Activated T-cell treated with anti-CD3 and anti-CD28 coated beads for 1 hour (primary cell): ENCODE results near the gene CENPP.

ENCODE experiments used
- DNase-seq: peaks from one replicate; pipeline ENCODE4 v3.0.0-alpha.2; 2020; ENCODE audit warnings: low read depth

CENPP gene

DNA sequence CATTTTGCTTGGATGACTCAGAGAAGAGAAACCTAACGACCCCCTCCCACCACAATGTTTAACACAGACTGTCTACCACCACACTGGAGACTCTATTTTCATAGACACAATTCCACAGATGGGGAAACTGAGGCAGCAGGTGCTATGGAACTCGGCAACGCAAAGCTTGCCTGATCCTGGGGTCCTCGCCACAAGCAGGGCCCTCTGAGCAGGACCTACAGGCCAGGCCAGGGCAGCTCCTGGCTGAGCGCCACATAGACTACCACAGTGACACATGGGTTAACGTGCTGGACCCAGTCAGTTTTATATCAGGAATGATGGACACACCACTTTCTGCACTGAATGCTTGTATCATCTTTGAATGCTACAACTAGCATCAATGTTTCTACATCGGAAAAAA, 332.4 kb downstream of the CENPP start:
- DNase-seq: no peak

DNA sequence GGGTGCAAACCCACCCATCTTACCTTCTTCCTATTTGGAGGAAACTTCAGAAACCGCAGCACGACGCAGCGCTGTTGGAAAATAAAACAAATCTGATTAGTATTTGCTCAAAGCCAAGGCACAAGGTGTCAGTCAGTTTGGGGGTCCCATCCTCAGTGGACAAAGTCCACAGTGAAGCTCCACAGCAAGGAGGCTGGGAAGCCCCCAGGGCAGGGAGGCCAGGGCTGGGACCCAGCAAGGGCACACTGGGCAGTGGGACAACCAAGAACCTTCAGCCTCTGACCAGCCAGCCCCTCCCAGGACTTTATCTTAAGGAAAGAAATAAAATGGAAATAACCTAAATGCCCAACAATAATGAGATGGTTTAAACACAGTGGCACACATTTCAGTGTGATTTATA, 332.9 kb downstream of the CENPP start:
- no peak for DNase-seq

DNA sequence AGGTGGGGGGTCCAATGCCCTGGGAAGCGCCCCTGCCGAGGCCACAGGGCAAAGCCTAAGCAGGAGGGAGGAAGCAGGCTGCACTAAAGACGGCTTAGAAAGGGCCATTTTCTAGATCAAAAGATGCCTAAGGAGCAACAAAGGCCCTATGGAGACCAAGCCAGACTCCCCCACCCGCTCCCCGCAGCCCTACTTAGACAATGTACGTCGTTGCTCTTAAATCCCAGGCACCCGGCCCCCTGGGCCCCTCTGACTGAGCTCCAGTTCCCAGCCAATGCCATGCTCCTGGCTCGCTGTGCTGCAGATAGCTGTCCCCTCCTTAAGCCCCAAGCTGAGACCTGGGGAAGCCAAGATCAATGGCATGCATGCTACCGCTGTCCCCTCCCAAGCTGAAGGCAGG, 333.8 kb downstream of the CENPP start:
- DNase-seq: no peak

DNA sequence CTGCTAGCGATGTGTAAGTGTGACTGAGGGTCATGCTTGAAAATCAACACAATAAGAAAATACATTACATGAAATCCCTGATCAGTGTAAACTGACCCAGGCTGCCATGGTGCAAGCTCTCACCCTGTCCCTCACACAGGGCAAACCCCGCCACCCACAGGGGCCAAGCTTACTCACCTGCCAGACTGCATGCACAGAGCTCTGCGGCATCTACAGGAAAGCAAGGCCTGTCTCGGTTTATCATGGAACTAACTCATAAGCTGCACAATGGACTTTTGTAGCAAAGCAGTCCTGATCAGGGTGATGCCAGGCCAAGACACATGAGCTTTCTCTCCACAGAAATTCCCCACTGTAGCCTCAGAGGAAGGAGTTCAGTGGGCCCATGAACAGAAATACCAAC, 334.5 kb downstream of the CENPP start:
- no peak for DNase-seq

DNA sequence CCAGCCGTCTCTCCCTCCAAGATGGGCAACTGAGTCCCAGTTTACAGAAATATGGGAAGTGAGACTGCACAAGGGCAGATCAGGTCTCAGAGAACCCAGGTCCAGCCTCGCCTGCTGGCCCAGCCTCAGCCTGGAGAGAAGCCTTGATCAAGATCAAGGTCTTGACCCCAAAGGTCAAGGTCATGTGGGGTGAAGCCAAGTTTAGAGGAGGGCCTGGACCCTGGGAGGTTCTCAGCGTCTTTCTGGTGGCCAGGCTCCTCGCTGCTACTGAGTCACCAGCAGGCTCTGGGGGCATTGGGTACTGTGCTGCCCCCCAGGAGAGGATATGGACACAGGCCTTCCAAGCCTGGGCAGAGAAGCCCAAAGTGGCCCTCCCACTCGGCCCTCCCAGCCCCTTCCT, 335.4 kb downstream of the CENPP start:
- DNase-seq: no peak

DNA sequence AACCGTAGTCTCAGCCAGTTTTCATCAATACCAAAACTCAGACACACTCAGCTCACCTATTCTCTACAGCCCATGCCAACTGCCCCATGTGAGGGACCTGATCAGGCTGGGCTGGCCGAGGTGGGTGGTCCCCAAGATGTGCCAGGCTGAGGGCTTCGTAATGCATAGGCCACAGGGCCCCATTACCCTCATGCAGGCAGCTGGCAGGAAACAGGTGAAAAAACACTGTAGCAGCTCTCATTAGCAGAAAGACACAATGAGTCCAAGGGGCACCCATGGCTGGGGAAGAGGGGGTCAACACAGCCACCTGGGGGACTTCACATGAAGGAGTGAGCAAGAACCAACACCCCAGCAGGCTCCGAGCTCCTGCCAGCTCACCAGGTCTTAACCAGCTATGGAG, 336.0 kb downstream of the CENPP start:
- DNase-seq: no peak

DNA sequence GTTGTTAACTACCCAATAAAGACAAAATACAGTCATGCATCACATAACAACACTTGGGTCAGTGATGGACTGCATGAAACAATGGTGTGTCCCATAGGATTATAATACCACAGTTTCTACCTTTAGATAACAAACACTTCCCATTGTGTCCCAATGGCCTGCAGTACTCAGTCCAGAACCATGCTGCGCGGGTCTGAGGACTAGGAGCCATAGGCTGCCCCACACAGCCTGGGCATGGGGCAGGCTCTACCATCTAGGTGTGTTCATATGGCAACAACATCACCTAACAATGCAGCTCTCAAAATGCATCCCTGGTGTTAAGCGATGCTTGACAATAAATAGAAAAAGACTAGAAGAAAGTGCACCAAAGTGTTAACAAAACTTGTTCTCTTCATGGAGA, 337.4 kb downstream of the CENPP start:
- no peak for DNase-seq

DNA sequence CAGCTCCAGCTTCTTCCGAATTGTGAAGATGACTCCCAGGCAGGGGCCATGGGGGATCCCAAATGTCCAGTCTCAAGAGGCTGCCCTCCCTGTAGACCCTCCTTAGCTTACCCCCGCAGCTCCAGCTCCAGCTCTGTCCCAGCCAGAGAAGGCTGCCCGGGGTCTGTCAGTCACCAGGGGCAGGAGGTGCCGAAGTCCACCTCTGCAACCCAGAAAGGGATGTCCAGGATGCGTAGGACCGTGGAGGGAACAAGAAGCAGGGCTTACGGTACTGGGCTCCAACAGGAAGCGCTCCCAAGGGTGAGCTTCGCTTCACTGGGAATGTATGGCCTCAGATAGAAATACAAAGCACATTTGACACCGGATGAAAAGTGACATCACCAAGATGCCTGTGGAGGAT, 338.2 kb downstream of the CENPP start:
- DNase-seq: no peak

DNA sequence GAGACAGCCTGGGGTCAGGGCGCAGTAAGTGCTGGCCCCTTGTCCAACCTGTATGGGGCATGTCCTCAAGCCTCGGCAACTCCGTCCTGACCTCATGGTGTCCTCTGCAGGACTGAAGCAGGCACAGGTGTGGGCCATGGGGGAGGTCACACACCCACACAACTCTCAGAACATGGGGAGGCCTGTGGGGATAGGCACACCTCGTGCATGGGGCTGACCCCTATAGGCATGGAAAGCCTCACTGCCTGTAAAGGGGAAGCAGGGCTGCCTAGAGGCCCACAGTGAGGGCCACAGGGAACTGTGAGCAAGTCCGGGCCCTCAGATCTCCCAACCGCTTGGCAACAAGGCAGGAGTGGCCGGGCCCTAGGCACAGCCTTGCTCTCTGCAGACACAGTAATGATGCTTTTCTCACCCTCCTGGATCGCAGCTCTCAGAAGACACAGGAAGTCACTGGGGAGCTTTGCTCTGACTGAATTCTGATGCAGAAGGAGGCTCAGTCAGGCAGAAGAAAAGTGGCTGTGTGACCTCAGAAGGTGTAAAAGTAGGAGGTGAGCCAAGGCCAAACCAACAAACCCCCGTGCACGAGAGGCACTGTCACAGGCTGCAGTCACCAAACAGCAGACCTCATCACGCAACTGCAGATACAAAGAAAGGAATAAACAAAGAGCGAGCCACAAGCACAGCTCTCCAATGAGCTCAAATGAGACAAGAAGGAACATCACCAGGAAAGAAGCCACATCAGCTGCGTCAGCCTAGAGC, 338.8 kb downstream of the CENPP start:
- DNase-seq: no peak

DNA sequence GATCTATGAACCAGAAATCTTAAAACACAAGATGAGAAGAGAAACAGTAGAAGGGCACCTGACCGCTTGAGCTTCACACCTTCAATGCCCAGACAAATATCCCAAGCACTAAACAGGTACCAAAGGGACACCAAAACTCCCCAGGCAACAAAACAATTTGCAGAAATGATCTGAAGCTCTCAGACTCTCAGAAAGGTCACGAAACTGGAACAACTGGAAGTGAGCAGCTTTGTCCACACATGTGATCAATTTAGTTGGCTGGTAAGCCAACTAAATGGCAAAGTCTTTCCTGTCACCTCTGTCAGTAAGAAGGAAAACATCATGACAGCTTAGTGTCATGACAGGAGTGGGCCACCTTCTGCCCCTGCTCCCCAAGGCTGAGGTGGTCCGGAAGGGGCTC, 340.1 kb downstream of the CENPP start:
- no peak for DNase-seq

DNA sequence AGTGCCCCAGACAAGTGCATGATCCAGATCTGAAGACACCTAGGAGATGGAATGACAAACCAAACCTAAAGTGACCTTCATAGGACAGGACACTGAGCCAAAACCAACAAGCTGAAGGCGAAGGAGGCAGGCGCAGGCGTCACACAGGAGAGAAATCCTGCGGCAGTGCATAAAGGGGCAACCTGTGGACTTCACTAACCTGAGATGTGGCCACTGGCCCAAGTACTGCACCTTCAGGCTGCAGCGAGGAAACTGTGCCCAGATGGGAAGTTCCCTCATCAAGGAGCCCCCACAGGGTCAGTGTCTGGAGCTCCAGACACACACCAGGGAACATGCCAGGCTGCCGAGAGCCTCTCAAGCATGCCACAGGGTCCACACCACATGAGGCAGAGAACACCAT, 340.5 kb downstream of the CENPP start:
- no peak for DNase-seq

DNA sequence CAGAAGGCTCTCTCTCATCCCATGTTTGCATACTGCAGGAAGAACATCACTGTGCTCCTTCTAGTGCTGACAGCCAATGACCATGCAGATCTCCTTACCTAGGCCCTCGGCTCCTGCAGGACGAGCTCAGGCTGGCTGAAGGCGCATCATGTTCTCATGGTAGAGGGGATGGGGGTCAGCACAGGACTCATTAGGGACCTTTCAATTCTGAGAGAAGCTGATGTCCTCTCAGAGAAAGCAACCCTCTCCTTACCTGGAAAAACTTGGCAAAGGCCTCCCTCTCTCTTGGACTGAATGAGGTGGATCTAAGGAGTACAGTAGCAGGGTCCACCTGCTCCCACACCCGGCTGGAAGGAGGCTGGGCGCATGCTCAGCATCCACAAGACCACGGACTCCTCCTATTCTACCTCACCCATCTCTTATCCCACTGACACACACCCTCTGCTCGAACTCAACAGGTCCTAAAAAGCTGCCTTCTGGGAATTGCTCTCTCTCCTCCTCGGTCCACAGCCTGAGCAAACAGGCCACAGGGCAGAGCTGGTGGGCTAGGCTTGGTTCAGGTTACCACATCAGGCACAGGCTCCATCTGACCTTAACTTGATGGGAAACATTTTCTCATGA, 341.3 kb downstream of the CENPP start:
- no peak for DNase-seq

DNA sequence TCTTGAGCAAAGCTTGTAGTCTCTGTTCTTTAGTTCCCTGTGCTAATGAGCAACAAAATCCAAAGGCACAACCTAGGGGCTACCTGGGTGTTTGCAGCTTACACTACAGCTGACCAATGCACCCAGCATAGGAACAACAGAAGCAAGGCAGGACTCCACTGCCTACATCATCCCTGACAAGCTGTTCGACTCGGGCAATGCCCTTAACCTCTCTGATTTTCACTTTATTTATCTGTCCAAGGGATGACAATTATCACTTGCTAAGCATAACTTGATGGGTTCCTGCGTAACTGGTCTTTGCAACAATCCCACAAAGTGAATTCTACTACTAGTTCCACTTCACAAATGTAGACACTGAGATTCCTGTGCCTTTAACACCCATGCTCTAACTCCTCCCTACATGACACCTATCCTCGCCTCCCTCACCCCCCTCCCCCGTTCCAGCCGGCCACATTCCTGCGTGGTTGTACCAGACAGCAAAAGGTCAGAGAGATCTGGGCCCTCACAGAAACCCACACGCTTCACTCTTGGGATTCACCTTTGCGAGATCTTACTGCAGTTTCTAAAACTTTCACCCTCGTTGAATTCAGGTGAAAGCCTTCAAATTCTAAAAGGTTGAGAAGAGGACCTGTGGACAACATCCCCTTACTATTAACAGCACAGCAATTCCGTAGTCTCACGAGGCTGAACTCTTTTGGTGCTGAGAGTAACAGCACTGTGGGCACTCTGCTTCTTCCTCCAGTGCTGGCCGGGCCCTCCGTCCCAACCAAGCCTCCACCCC, 343.2 kb downstream of the CENPP start:
- DNase-seq: no peak

DNA sequence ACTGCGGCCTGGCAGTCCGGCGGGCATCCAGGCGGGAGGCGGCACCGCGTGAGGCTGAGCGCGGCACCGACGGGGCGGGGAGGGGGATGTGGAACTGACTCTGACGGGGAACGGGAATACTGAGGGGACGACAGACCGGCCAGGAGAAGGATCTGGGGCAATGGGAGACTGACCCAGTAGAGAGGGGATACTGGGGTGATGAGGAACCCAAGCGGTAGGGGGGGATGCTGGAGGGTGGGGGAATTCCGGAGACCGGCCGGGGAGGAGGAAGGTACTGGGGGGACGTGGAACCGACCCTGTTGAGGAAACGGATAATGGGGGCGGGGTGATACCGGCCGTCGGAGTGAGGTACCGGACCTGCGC, 343.8 kb downstream of the CENPP start:
- DNase-seq: no peak
